GM12872 (cell line): ENCODE results near the gene FATE1.

Source experiments
- TF ChIP-seq, protein P1 (sequence below): IDR thresholded peaks from 3 replicates; pipeline ENCODE4 v1.5.1; 2011; ENCODE audit warnings: low read depth, mild to moderate bottlenecking, low read length, moderate library complexity; ENCODE audit not compliant: insufficient read depth

FATE1 gene

DNA sequence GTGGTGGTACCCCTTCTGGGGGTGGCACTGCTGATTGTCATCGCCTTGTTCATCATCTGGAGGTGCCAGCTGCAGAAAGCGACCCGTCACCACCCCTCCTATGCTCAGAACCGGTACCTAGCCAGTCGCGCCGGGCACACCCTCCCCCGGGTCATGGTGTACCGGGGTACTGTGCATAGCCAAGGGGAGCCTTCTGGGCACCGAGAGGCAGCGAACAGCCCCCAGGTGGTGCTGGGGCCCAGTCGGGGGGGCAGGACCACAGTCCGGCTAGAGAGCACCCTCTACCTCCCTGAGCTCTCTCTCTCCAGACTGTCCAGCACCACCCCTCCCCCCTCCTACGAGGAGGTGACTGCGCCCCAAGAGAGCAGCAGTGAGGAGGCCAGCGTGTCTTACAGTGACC lies 15.3 kb upstream of the FATE1 start:
- TF ChIP-seq, protein P1, sequence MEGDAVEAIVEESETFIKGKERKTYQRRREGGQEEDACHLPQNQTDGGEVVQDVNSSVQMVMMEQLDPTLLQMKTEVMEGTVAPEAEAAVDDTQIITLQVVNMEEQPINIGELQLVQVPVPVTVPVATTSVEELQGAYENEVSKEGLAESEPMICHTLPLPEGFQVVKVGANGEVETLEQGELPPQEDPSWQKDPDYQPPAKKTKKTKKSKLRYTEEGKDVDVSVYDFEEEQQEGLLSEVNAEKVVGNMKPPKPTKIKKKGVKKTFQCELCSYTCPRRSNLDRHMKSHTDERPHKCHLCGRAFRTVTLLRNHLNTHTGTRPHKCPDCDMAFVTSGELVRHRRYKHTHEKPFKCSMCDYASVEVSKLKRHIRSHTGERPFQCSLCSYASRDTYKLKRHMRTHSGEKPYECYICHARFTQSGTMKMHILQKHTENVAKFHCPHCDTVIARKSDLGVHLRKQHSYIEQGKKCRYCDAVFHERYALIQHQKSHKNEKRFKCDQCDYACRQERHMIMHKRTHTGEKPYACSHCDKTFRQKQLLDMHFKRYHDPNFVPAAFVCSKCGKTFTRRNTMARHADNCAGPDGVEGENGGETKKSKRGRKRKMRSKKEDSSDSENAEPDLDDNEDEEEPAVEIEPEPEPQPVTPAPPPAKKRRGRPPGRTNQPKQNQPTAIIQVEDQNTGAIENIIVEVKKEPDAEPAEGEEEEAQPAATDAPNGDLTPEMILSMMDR, result no peak

DNA sequence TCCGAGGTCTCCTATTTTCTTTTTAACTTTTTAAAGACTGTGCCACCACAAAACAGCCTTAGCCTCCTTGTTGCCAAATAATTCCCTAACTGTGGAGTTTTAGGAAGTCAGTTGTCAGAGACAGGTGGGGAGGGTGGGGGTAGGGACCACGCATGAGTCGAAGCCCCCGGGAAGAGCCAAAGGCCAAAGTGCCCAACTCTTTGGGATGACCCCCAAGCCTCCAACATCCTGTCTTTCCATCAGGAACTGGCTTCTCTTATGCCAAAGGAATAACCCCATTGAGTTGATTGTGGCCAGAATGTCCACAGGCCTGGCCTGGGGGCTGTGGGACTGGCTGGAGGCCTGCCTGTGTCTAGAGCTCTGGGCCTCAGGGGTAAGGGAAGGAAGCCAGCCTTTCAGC lies 14.8 kb upstream of the FATE1 start:
- TF ChIP-seq, protein P1, result no peak

DNA sequence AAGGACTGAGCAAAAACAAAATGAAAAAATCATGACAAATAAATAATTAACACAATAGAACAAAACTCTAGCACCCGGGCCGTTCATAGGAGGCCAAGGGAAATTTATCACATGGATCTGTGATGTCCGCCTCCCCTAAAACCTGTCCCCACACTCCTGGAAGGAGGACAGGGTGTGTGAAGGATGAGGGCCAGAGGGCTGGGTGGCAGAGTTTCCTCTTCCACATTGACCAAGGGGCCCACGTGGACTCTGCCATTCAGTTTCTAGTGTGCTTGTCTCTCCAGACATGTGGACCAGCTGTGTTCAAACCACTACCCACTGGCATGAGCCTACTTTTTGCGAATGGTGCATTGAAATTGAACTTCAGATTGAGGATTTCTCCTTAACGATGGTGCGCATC lies 14.3 kb upstream of the FATE1 start:
- TF ChIP-seq, protein P1, result no peak

DNA sequence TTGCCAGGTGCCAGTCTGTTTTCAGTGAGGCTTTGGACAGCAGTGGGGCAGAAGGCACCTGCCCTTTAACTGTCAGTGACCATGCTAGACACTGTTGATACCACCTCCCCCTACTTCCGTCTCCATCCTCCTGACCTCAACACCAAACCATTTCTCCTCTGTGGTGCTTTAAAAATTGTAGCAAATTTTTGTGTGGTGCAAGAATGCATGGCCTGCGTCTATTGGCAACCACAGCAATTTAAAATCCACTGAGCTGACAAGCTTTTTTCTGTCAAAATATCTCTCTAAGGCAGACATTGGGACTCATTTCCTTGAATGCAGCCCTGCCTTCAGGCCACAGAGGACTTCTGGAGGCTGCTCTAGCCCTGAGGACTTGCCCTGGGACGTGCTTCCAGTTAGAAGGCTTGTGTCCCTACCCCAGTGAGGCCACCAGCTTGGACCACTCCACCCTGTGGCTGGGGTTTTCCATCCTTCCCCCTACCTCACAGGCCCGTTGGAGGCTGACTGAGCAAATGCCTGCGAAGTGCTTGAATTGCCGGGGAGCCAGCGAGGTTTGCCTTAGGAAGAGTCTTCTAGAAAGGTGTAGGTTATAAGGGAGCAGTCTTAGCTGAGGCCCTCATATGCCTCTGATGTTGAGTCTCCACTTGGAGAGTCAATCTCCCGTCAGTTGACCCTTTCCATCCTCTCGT lies 13.7 kb upstream of the FATE1 start:
- TF ChIP-seq, protein P1, result no peak

DNA sequence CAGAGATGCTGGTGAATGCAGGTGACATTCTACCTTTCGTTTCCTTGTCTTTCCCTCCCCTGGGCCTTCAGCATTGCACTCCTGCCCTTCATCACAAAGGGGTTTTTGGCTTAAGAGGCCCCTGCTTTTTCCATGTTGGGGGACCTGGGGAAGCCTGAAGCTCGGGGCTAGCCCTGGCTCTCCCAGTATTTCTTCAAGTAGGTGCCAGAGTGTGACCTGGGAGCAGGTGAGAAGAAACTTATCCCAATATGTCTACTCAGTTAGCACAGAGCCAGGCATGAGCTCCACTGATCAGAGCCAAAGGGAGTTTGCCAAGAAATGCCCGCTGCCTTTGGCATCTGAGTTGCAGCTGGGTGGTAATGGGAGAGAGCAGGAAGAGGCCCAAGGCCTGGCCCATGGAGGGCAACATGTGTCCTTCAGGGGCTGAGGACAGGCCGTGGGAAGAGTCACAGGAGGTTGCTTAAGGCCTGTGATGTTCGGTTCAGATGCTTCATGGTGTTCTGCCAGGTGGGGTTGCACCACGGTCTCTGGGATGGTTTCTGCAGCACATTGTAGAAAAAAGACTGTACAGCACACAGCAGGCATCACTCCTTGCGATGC lies 13.0 kb upstream of the FATE1 start:
- TF ChIP-seq, protein P1, result no peak

DNA sequence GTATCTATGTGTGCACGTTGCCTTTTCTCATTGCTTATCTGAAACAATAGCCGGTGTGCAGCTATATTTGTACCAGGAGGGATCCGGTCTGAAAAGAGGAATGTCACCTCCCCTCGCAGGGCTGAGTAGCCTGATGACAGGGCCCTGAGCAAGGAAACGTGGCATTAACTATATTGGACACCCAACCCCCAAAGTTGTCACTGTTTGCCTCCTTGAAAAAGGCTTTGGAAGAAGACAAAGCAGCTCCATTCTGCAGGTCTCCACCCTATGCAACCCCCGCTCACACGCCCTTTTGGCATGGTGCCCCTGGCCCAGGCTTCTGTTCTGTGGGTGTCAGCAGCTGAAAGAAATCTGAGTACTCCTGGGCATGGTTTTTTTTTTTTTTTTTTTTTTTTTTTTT lies 12.3 kb upstream of the FATE1 start:
- TF ChIP-seq, protein P1, result no peak

DNA sequence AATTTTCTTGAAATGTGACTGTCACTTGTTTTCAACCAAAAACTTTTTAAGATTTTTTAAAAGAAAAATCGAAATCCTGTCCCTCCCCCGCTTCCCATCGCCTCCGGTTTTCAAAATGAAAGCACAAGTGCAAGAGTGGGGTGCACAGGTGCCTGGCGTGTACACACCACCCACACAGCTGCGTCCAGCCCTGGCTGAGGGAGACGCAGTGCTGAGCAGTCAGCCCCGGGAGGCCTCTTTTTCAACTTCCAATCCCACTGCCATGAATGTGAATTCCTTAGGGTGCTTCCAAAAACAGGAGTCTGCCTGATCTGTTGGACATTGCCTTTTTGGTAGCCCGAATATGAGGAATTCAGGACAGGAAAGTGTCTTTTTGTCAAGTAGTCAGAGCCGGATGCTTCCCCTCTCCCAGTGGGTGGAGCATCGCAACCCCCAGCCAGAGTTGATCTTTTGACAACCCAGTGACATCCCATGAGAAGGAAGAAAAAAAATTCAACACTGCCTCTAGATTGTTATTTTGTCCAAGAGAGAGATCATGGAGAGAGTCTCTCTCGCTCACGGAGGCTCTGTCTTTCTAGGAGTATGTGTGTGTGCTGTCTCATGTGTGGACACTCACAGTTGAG lies 11.7 kb upstream of the FATE1 start:
- TF ChIP-seq, protein P1, result no peak
